B cell (primary cell): ENCODE data around the gene CREB3L1. TPM values are rescaled to one million over a fixed set of nuclear protein-coding genes. Genes with fewer than 3 reads are reported as not detected.

Experiments used
- ATAC-seq: fragments of 200-7000 bp; cut with Tn5 transposase; one replicate; pipeline ENCODE4 v1.10.0; 2021; ENCODE audit warnings: low read depth, mild to moderate bottlenecking, moderate number of reproducible peaks, moderate library complexity
- CTCF ChIA-PET: fragments of 350-600 bp; sonication (Branson Sonifier 250); formaldehyde crosslinking; loops from one replicate; lab custom pipeline; 2021; ENCODE audit warnings: antibody characterized with exemption, inconsistent platforms; lab: Charles Lee
- POLR2A ChIA-PET: fragments of 350-600 bp; sonication (Branson Sonifier 250); formaldehyde crosslinking; loops from one replicate; lab custom pipeline; 2021; ENCODE audit warnings: antibody characterized with exemption; lab: Charles Lee
- DNase-seq: peaks from one replicate; pipeline ENCODE4 v3.0.0; 2013
- H2AFZ ChIP-seq: 2 replicates; pipeline ENCODE4 v1.6.1; 2012; ENCODE audit warnings: mild to moderate bottlenecking, low read depth, low read length; ENCODE audit not compliant: insufficient read depth, poor library complexity, severe bottlenecking
- H3K27ac ChIP-seq, 2 donors: 1 replicate in 1 of 2; 2 replicates in 1 of 2; pipeline ENCODE4 v1.5.1; 2012 to 2013; ENCODE audit warnings: low read length in 2 of 2, mild to moderate bottlenecking in 2 of 2, moderate library complexity in 1 of 2
- H3K27me3 ChIP-seq, 4 experiments: fragments of 200-600 bp in 1 of 4; sonication (generic) in 1 of 4; replicated peaks in 1 of 4; 1 replicate in 2 of 4; 2 replicates in 2 of 4; pipeline versions ENCODE4 v1.6.1 to v1.7.0; 2013 to 2016; ENCODE audit warnings: low read length in 3 of 4, mild to moderate bottlenecking in 2 of 4, mixed read lengths in 1 of 4, moderate library complexity in 1 of 4; ENCODE audit not compliant: insufficient read depth in 4 of 4, control insufficient read depth in 3 of 4; ENCODE audit errors: control extremely low read depth in 1 of 4
- H3K36me3 ChIP-seq, 2 experiments: replicated peaks in 1 of 2; 1 replicate in 1 of 2; 2 replicates in 1 of 2; pipeline versions ENCODE4 v1.6.1 to v1.7.1; 2013; ENCODE audit warnings: low read length in 1 of 2; ENCODE audit not compliant: insufficient read depth in 2 of 2, control insufficient read depth in 1 of 2; ENCODE audit errors: control extremely low read depth in 1 of 2, extremely low read depth in 1 of 2
- H3K4me1 ChIP-seq, 2 donors: fragments of 200-600 bp in 1 of 2; sonication (generic) in 1 of 2; 1 replicate in 1 of 2; 2 replicates in 1 of 2; pipeline versions ENCODE4 v1.5.1 to v1.6.1; 2013 to 2017; ENCODE audit warnings: low read length in 2 of 2; ENCODE audit not compliant: control insufficient read depth in 2 of 2, insufficient read depth in 2 of 2
- H3K4me2 ChIP-seq: replicated peaks from 2 replicates; pipeline ENCODE3; 2012; ENCODE audit warnings: mild to moderate bottlenecking, low read depth, low read length; ENCODE audit not compliant: poor library complexity, severe bottlenecking
- H3K4me3 ChIP-seq, 5 experiments: fragments of 200-600 bp in 1 of 5; sonication (generic) in 1 of 5; 1 replicate in 3 of 5; 2 replicates in 2 of 5; pipeline versions ENCODE4 v1.5.1 to v1.7.0; 2011 to 2016; ENCODE audit warnings: low read length in 4 of 5, mild to moderate bottlenecking in 4 of 5, low read depth in 2 of 5, control low read depth in 1 of 5, moderate library complexity in 1 of 5; ENCODE audit not compliant: insufficient read depth in 1 of 5; ENCODE audit errors: control extremely low read depth in 1 of 5, extremely low read depth in 1 of 5
- H3K79me2 ChIP-seq: fragments of 200-600 bp; sonication (generic); one replicate; pipeline ENCODE4 v1.6.0; 2016; ENCODE audit warnings: low read length; ENCODE audit not compliant: control insufficient read depth, insufficient read depth
- H3K9ac ChIP-seq: fragments of 200-600 bp; sonication (generic); 2 replicates; pipeline ENCODE4 v1.6.1; 2017; ENCODE audit warnings: mild to moderate bottlenecking, low read length, moderate library complexity
- H3K9me3 ChIP-seq, 3 donors: one replicate each; pipeline versions ENCODE4 v1.6.1 to v1.7.1; 2013; ENCODE audit warnings: low read length in 2 of 3; ENCODE audit not compliant: control insufficient read depth in 2 of 3, insufficient read depth in 1 of 3; ENCODE audit errors: control extremely low read depth in 1 of 3
- H4K20me1 ChIP-seq: 2 replicates; pipeline ENCODE4 v1.6.0; 2012; ENCODE audit warnings: mild to moderate bottlenecking, low read length; ENCODE audit not compliant: insufficient read depth, control insufficient read depth, poor library complexity, severe bottlenecking
- H3K27ac Mint-ChIP-seq: one replicate; pipeline ENCODE4 v1.8.0; 2021; ENCODE audit warnings: mixed read lengths
- H3K27me3 Mint-ChIP-seq: one replicate; pipeline ENCODE4 v1.8.0; 2021; ENCODE audit warnings: mixed read lengths
- H3K4me1 Mint-ChIP-seq: one replicate; pipeline ENCODE4 v1.8.0; 2021; ENCODE audit warnings: mixed read lengths
- H3K4me3 Mint-ChIP-seq: one replicate; pipeline ENCODE4 v1.8.0; 2021; ENCODE audit warnings: mixed read lengths
- H3K9me3 Mint-ChIP-seq: one replicate; pipeline ENCODE4 v1.8.0; 2022; ENCODE audit warnings: mixed read lengths; ENCODE audit not compliant: insufficient read depth
- EZH2 ChIP-seq: IDR thresholded peaks from 2 replicates; pipeline ENCODE4 v1.6.1; 2012; ENCODE audit warnings: borderline replicate concordance, low read depth, mild to moderate bottlenecking, moderate library complexity, low read length; ENCODE audit not compliant: insufficient read depth, poor library complexity, severe bottlenecking
- WGBS: methylation state at CpG from one replicate; pipeline ENCODE4 v1.1.5; 2013; ENCODE audit warnings: missing lambda C conversion rate; ENCODE audit not compliant: insufficient coverage; 5-methylcytosine and 5-hydroxymethylcytosine counted together
- intact Hi-C: fragments of 100-400 bp; cut with micrococcal nuclease; formaldehyde crosslinking; loops from one replicate; pipeline ENCODE4 v1.10.0; 2022
- polyA plus RNA-seq: library from polyadenylated mRNA; depleted of rRNA; stranded (reverse); fragments of >200 nt; gene quantifications from 2 replicates; pipeline ENCODE4 v1.2.3, GENCODE V29; 2012
- total RNA-seq, 2 donors: library from RNA; stranded (reverse); fragments of 120-200 nt in 1 of 2; gene quantifications; 1 replicate in 1 of 2; 2 replicates in 1 of 2; pipeline versions ENCODE4 v1.2.3 to v1.2.4, GENCODE V29; 2013 to 2022
- TF ChIP-seq, protein P1 (sequence below): fragments of 200-600 bp; IDR thresholded peaks from one replicate; pipeline ENCODE4 v1.8.0; 2022; ENCODE audit warnings: antibody characterized with exemption, mild to moderate bottlenecking

Gene CREB3L1
- total and polyA plus RNA-seq, 2 donors (not counting 1 experiment from before 2014, with no cell fraction given) = not detected

GRCh38 chr11:46341454-46341853 is 64.0 kb downstream of the CREB3L1 start:
- H3K4me1 Mint-ChIP-seq = peaks cover 18% of the 10 kb centered on the region
- H3K9me3 Mint-ChIP-seq = no peaks in the 10 kb centered on the region
- Histone ChIP-seq H3K79me2 (peaks cover 6% of the 10 kb centered on the region), H3K9ac (no peak overlapping the region), H3K27me3 (peaks cover 0 to 20% (median 3%) of the 10 kb centered on the region in 4 experiments), H3K27ac (no peak overlapping the region), H4K20me1 (no peaks in the 10 kb centered on the region), H2AFZ (no peak overlapping the region), H3K4me2 (no peak overlapping the region), H3K4me1 (peaks cover 18% of the 10 kb centered on the region in 2 donors), H3K4me3 (no peak overlapping the region), H3K36me3 (no peaks in the 10 kb centered on the region), H3K9me3 (no peaks in the 10 kb centered on the region)
- H3K4me3 Mint-ChIP-seq = no peak overlapping the region
- H3K27me3 Mint-ChIP-seq = peaks cover 30% of the 10 kb centered on the region
- 98% methylated on average over 3 of the region's 3 CpGs for WGBS
- ATAC-seq (no peak), DNase-seq (no peak)
- ChIA-PET POLR2A (no interaction called here), CTCF (no interaction called here)
- no peak overlapping the region for H3K27ac Mint-ChIP-seq
- intact Hi-C loops = no loop called here
- TF ChIP-seq, protein P1, sequence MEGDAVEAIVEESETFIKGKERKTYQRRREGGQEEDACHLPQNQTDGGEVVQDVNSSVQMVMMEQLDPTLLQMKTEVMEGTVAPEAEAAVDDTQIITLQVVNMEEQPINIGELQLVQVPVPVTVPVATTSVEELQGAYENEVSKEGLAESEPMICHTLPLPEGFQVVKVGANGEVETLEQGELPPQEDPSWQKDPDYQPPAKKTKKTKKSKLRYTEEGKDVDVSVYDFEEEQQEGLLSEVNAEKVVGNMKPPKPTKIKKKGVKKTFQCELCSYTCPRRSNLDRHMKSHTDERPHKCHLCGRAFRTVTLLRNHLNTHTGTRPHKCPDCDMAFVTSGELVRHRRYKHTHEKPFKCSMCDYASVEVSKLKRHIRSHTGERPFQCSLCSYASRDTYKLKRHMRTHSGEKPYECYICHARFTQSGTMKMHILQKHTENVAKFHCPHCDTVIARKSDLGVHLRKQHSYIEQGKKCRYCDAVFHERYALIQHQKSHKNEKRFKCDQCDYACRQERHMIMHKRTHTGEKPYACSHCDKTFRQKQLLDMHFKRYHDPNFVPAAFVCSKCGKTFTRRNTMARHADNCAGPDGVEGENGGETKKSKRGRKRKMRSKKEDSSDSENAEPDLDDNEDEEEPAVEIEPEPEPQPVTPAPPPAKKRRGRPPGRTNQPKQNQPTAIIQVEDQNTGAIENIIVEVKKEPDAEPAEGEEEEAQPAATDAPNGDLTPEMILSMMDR = no peak
- no peak for TF ChIP-seq EZH2

DNA sequence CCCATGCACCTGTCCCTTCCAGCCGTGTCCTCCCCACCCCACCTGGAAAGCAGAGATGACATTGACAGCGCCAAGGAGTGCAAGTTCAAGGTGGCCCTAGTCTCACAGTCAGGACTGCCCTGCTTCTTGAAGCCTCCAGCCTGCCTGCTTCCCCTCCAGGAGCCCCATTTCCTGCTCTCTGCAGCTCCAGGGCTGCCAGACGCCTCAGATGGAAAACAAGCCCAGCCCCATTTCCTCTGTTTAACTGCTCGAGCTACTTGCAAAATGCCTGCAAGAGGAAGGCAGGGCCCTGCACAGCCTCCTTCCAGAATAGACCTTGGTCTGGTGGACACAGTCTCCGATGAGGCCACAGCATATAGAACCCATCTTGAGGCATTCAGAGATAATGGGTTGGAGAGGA is 64.8 kb downstream of the CREB3L1 start:
- Histone ChIP-seq H2AFZ (no peak overlapping the region), H3K9me3 (no peaks in the 10 kb centered on the region), H3K9ac (no peak overlapping the region), H3K27ac (no peak overlapping the region), H3K36me3 (no peaks in the 10 kb centered on the region), H3K4me3 (no peak overlapping the region), H3K79me2 (peaks cover 12% of the 10 kb centered on the region), H3K4me2 (no peak overlapping the region), H3K27me3 (peaks cover 0 to 15% (median 3%) of the 10 kb centered on the region in 4 experiments), H4K20me1 (no peaks in the 10 kb centered on the region), H3K4me1 (peaks cover 24% of the 10 kb centered on the region in 2 donors)
- Mint-ChIP-seq H3K4me1 (peaks cover 24% of the 10 kb centered on the region), H3K4me3 (no peak overlapping the region), H3K9me3 (no peaks in the 10 kb centered on the region), H3K27ac (no peak overlapping the region), H3K27me3 (peaks cover 26% of the 10 kb centered on the region)
- POLR2A ChIA-PET = no interaction called here
- 11% methylated on average over 5 of the region's 5 CpGs for WGBS
- CTCF ChIA-PET = no interaction called here
- intact Hi-C loops = no loop called here
- ATAC-seq (no peak), DNase-seq (no peak)
- TF ChIP-seq, protein P1 = no peak
- no peak for TF ChIP-seq EZH2
